A673 (cell line): Measurements from ENCODE around the gene CDH24.

ENCODE experiments used
- CTCF ChIP-seq: fragments of 300-800, 200-600 bp; sonication (generic); conservative IDR thresholded peaks from 2 replicates; pipeline ENCODE4 v1.5.1; 2017; ENCODE audit warnings: low read depth, mild to moderate bottlenecking, antibody characterized with exemption, low read length, moderate library complexity, mixed read lengths
- EZH2 ChIP-seq: fragments of 200-600 bp; sonication (generic); IDR thresholded peaks from 2 replicates; pipeline ENCODE4 v1.6.1; 2017; ENCODE audit warnings: borderline replicate concordance, low read depth, mild to moderate bottlenecking, mixed read lengths, antibody characterized with exemption, low read length; ENCODE audit not compliant: poor library complexity, severe bottlenecking

DNA sequence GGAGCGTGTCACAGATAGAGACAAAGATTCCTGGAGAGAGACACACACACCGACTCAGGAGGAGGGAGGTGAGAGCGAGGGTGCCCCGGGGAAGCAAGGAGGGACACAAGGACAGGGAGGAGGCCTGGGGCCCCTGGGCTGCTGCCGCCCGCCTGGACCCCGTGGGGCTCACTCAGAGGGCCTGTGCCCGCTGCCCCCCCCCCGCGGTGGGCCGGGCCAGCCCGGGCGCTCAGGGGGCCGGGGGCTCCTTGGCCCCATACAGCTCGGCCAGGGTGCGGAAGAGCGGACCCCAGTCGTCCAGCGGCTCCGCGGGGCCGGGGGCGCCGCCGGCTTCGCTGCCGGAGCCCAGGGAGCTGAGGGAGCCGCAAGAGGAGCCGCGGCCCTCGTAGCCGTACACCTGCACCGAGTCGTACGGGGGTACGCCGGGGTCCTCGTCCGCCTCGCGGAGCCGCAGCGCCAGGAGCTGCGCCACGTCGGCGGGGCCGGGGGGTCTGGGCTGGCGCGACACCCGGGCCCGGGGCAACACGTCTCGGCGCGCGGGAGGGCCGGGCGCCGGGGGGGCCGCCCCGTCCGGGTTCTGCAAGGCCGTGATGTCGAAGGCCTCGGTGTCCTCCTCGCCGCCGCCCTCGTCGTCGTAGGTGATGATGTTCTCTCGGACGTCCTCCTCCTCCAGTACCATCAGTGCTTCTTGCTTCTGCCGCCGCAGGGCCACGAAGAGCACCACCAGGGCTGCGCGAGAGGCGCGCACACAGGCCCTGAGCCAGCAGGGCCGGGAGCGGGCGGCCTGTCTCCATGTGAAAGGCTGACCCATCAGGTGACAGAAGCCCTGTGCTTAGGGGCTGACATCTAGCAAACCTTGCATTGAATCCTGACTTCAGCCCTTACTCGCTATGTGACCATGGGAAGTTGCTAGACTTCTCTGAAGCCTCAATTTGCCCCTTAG, 9.3 kb downstream of the CDH24 start:
- TF ChIP-seq CTCF (no peak), EZH2 (no peak)
